ENCODE data around the gene ZDHHC4. TPM values are rescaled to one million over a fixed set of nuclear protein-coding genes. Genes with fewer than 3 reads are reported as not detected.

The ZDHHC4 gene
- total and polyA plus RNA-seq, 2 of the 13 experiments (the other 11 are each of a cell fraction or from before 2014, with no cell fraction given), result 83.2 to 188 TPM

DNA sequence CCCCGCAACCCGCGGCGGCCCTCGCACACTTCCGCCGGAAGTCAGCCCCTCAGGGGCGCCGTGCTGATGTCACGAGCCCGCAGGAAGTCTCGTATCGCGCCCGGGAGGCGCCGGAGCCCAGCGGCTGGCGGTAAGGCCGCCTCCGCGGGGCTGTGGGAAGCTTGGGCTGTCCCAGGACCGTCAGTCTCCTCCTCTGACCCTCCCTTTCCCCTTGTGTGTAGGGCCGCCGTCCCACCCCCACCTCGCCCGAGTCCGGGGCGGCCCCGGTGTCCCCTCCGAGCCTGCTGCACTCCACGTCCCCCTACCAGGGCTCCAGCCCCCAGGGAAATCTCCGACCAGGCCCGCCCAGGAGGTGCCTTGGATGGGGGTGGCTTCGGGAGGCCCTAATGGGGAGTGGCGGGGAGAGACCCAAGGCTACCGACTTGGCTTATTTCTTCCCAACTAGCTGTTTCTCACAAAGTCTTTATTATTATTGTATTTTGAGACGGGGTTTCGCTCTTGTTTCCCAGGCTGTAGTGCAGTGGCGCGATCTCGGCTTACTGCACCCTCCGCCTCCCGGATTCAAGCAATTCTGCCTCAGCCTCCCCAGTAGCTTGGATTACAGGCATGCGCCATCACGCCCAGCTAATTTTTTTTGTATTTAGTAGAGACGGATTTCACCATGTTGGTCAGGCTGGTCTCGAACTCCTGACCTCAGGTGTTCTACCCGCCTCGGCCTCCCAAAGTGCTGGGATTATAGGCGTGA, at the start of gene ZDHHC4 (continued):
- TF ChIP-seq, protein P1, sequence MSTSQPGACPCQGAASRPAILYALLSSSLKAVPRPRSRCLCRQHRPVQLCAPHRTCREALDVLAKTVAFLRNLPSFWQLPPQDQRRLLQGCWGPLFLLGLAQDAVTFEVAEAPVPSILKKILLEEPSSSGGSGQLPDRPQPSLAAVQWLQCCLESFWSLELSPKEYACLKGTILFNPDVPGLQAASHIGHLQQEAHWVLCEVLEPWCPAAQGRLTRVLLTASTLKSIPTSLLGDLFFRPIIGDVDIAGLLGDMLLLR (CRISPR knock-in tag; IDR thresholded peaks at IDR 0.05), result 0 out of 2 replicates have a peak, but pooled peaks have one; percentile 47
- TF ChIP-seq, protein P2, sequence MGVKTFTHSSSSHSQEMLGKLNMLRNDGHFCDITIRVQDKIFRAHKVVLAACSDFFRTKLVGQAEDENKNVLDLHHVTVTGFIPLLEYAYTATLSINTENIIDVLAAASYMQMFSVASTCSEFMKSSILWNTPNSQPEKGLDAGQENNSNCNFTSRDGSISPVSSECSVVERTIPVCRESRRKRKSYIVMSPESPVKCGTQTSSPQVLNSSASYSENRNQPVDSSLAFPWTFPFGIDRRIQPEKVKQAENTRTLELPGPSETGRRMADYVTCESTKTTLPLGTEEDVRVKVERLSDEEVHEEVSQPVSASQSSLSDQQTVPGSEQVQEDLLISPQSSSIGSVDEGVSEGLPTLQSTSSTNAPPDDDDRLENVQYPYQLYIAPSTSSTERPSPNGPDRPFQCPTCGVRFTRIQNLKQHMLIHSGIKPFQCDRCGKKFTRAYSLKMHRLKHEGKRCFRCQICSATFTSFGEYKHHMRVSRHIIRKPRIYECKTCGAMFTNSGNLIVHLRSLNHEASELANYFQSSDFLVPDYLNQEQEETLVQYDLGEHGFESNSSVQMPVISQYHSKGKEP (CRISPR knock-in tag; IDR thresholded peaks at IDR 0.05), result peak; percentile 81; the same call in 1 of the 2 replicates
- TF ChIP-seq ZNF382 (CRISPR knock-in tag; IDR thresholded peaks at IDR 0.05; ENCODE audit: borderline replicate concordance), result no peak
- peak; percentile 71; the same call in 1 of the 2 replicates for TF ChIP-seq E2F1 (CRISPR knock-in tag; IDR thresholded peaks at IDR 0.05)
- TF ChIP-seq YY1 (IDR thresholded peaks at IDR 0.05; ENCODE audit: insufficient read depth, insufficient replicate concordance, low read depth, low read length), result peak; percentile 57
- TF ChIP-seq MTF1 (CRISPR knock-in tag; IDR thresholded peaks at IDR 0.05), result no peak
- peak; percentile 66; the same call in 1 of the 2 replicates for TF ChIP-seq EEA1 (CRISPR knock-in tag; IDR thresholded peaks at IDR 0.05; ENCODE audit: borderline replicate concordance)
- no peak; the same call in 1 of the 2 replicates for TF ChIP-seq ZNF34 (CRISPR knock-in tag; IDR thresholded peaks at IDR 0.05; ENCODE audit: borderline replicate concordance)
- TF ChIP-seq ZBTB7A (CRISPR knock-in tag; IDR thresholded peaks at IDR 0.05), result no peak
- TF ChIP-seq ZNF737 (CRISPR knock-in tag; IDR thresholded peaks at IDR 0.05; ENCODE audit: borderline replicate concordance), result 0 out of 2 replicates have a peak, but pooled peaks have one; percentile 41
- peak; percentile 99 for TF ChIP-seq RBFOX2 (IDR thresholded peaks at IDR 0.05; ENCODE audit: low read depth, low read length)
- no peak for TF ChIP-seq DBP (CRISPR knock-in tag; IDR thresholded peaks at IDR 0.05; ENCODE audit: not compliant biosample characterization)
- 0 out of 2 replicates have a peak, but pooled peaks have one; percentile 36 for TF ChIP-seq ARNT2 (CRISPR knock-in tag; IDR thresholded peaks at IDR 0.05; ENCODE audit: low read depth)
- TF ChIP-seq SPEN (CRISPR knock-in tag; IDR thresholded peaks at IDR 0.05; ENCODE audit: low read depth), result peak; percentile 73
- TF ChIP-seq ZBED4 (CRISPR knock-in tag; IDR thresholded peaks at IDR 0.05; ENCODE audit: borderline replicate concordance), result peak; percentile 56; the same call in 1 of the 2 replicates
- TF ChIP-seq ZNF670 (CRISPR knock-in tag; IDR thresholded peaks at IDR 0.05; ENCODE audit: borderline replicate concordance), result peak; percentile 69
- peak; percentile 95; the same call in 1 of the 2 replicates for TF ChIP-seq KDM4B (CRISPR knock-in tag; IDR thresholded peaks at IDR 0.05)
- peak; percentile 87 for TF ChIP-seq TFE3 (CRISPR knock-in tag; IDR thresholded peaks at IDR 0.05)
